Kidney (tissue), 14 donors: ENCODE measurements around the gene NUDT13. TPM values are rescaled to one million over a fixed set of nuclear protein-coding genes. Genes with fewer than 3 reads are reported as not detected.

Experiments used
- DNase-seq, 5 donors: peaks; one replicate each; pipeline ENCODE4 v3.0.0-alpha.2; 2013 to 2020
- FAIRE-seq: peaks from 2 replicates; lab custom pipeline; 2012; peaks lifted over from hg19 to GRCh38; lab: Jason Lieb, UNC
- H3K27ac ChIP-seq, 2 donors: one replicate each; pipeline ENCODE4 v1.7.0; 2013; ENCODE audit warnings: low read depth in 2 of 2, low read length in 2 of 2, inconsistent platforms in 1 of 2
- H3K27me3 ChIP-seq: one replicate; pipeline ENCODE4 v1.7.1; 2013; ENCODE audit warnings: low read length, inconsistent platforms; ENCODE audit not compliant: control insufficient read depth, insufficient read depth
- H3K36me3 ChIP-seq, 3 donors: one replicate each; pipeline versions ENCODE4 v1.7.0 to v1.7.1; 2013; ENCODE audit warnings: low read length in 3 of 3, control low read depth in 1 of 3, inconsistent platforms in 1 of 3; ENCODE audit not compliant: insufficient read depth in 3 of 3, control insufficient read depth in 2 of 3
- H3K4me1 ChIP-seq, 3 donors: one replicate each; pipeline versions ENCODE4 v1.7.0 to v1.7.1; 2013; ENCODE audit warnings: low read length in 3 of 3, inconsistent platforms in 1 of 3, low read depth in 1 of 3; ENCODE audit not compliant: control insufficient read depth in 2 of 3, insufficient read depth in 2 of 3
- H3K4me3 ChIP-seq, 3 donors: one replicate each; pipeline versions ENCODE4 v1.7.0 to v1.8.1; 2013; ENCODE audit warnings: low read length in 3 of 3, control low read depth in 1 of 3, inconsistent platforms in 1 of 3
- H3K9ac ChIP-seq, 3 donors: one replicate each; pipeline versions ENCODE4 v1.7.0 to v1.7.1; 2013; ENCODE audit warnings: low read length in 3 of 3, control low read depth in 1 of 3, inconsistent platforms in 1 of 3
- H3K9me3 ChIP-seq, 3 donors: one replicate each; pipeline versions ENCODE4 v1.7.0 to v1.7.1; 2013; ENCODE audit warnings: low read length in 3 of 3, control low read depth in 1 of 3, inconsistent platforms in 1 of 3; ENCODE audit not compliant: control insufficient read depth in 2 of 3, insufficient read depth in 1 of 3
- CTCF ChIP-seq: IDR thresholded peaks from 3 replicates; pipeline ENCODE4 v1.5.1; 2012; ENCODE audit warnings: mild to moderate bottlenecking, moderate library complexity, borderline replicate concordance; ENCODE audit not compliant: insufficient read depth; ENCODE audit errors: extremely low read depth
- intact Hi-C: fragments of 100-400 bp; cut with DNase I; formaldehyde crosslinking; loops from one replicate; pipeline ENCODE4 v1.11.1; 2022
- polyA plus RNA-seq: library from polyadenylated mRNA; stranded (reverse); fragments of 350-450 nt; fragmentation: Illumina TruSeq; extraction: RNeasy Lipid Tissue Mini Kit (QIAGEN cat#74804); gene quantifications from one replicate; pipeline ENCODE4 v1.2.3, GENCODE V29; 2014; ENCODE audit warnings: low read depth, low replicate concordance; ENCODE audit not compliant: insufficient read depth
- total RNA-seq: library from RNA; stranded (reverse); fragmentation: NEBNext Ultra II Directional; extraction: Animal tissue kit (Norgen Biotek cat#: 25700); gene quantifications from one replicate; pipeline ENCODE4 v1.2.1, GENCODE V29; 2021
- donor health status: control.
- donor health status: control.
- donor health status: control.
- donor health status: control.
- donor health status: control.
- donor health status: DM: yes; HTN: yes; CAD: no.
- donor health status: Normal renal cell carcinoma (clear cell type).

Gene NUDT13
- total and polyA plus RNA-seq, 2 donors from 2014 or later = 3.3 to 3.7 TPM

GRCh38 chr10:73065441-73065840 is 44.8 kb upstream of the NUDT13 start:
- FAIRE-seq (no peak), DNase-seq (no peak)
- H3K36me3 ChIP-seq = peaks cover 0 to 22% (median 10%) of the 10 kb centered on the region in 3 donors
- H3K9me3 ChIP-seq = no peaks in the 10 kb centered on the region
- no peaks in the 10 kb centered on the region for H3K27me3 ChIP-seq
- H3K4me1 ChIP-seq = no peaks in the 10 kb centered on the region
- no peak overlapping the region for H3K9ac ChIP-seq
- H3K27ac ChIP-seq = no peak overlapping the region
- no peak for TF ChIP-seq CTCF
- intact Hi-C loops = no loop called here
- H3K4me3 ChIP-seq = no peak overlapping the region

GRCh38 chr10:73073627-73074026 is 36.6 kb upstream of the NUDT13 start:
- no peak overlapping the region for H3K4me3 ChIP-seq
- H3K27me3 ChIP-seq = no peaks in the 10 kb centered on the region
- no peak overlapping the region for H3K9ac ChIP-seq
- FAIRE-seq = no peak
- no peaks in the 10 kb centered on the region for H3K9me3 ChIP-seq
- intact Hi-C loops = no loop called here
- H3K4me1 ChIP-seq = peaks cover 0 to 6% (median 4%) of the 10 kb centered on the region in 3 donors
- DNase-seq = no peak
- peaks cover 0 to 23% (median 4%) of the 10 kb centered on the region in 3 donors for H3K36me3 ChIP-seq
- TF ChIP-seq CTCF = no peak
- H3K27ac ChIP-seq = no peak overlapping the region

- FAIRE-seq (no peak), DNase-seq (no peak)
- intact Hi-C loops = no loop called here
- H3K9ac ChIP-seq = peak overlapping the region in 1 of 3 donors; percentile 3
- TF ChIP-seq CTCF = no peak
- peaks cover 0 to 16% (median 4%) of the 10 kb centered on the region in 3 donors for H3K36me3 ChIP-seq
- no peaks in the 10 kb centered on the region for H3K9me3 ChIP-seq
- H3K27me3 ChIP-seq = no peaks in the 10 kb centered on the region
- H3K4me1 ChIP-seq = peaks cover 0 to 6% (median 4%) of the 10 kb centered on the region in 3 donors
- no peak overlapping the region for H3K4me3 ChIP-seq
- H3K27ac ChIP-seq = peak overlapping the region in 1 of 2 donors; percentile 98
Measured at GRCh38 chr10:73075829-73076228, 34.4 kb upstream of the NUDT13 start.
